HG03066 (cell line): ENCODE results near the gene ASB11.

ENCODE experiments used
- ATAC-seq: cut with Tn5 transposase; IDR thresholded peaks from one replicate; pipeline ENCODE4 v1.9.1; 2021; ENCODE audit warnings: low read depth; ENCODE audit not compliant: unreplicated experiment

ASB11 gene

GRCh38 chrX:15315509-15315908 is at the start of gene ASB11:
ASB11 (minus strand) TSS chrX:15315640; CDS start chrX:15315605, 35 bp downstream.
- ATAC-seq: no peak

- no peak for ATAC-seq
These were observed 44.3 kb upstream of the ASB11 start for GRCh38 chrX:15359701-15360100.

GRCh38 chrX:15358533-15358932 is 43.1 kb upstream of the ASB11 start:
- ATAC-seq: no peak

GRCh38 chrX:15356444-15356843 is 41.0 kb upstream of the ASB11 start:
- ATAC-seq: no peak

- no peak for ATAC-seq
These were observed 35.0 kb upstream of the ASB11 start for GRCh38 chrX:15350329-15350996.

- ATAC-seq: no peak
These were observed 33.6 kb upstream of the ASB11 start for GRCh38 chrX:15349046-15349445.

- no peak for ATAC-seq
These were observed 30.5 kb upstream of the ASB11 start for GRCh38 chrX:15345976-15346375.

- no peak for ATAC-seq
These were observed 28.7 kb upstream of the ASB11 start for GRCh38 chrX:15344106-15344505.

GRCh38 chrX:15343075-15343476 is 27.6 kb upstream of the ASB11 start:
- no peak for ATAC-seq

GRCh38 chrX:15340867-15341266 is 25.4 kb upstream of the ASB11 start:
- ATAC-seq: no peak

- ATAC-seq: no peak
These were observed 20.6 kb upstream of the ASB11 start for GRCh38 chrX:15336023-15336413.

GRCh38 chrX:15335135-15336022 is 19.9 kb upstream of the ASB11 start, which contains the start of gene PIGA:
PIGA (minus strand) TSS chrX:15335523; CDS start chrX:15331930, 3,593 bp downstream.
- peak; percentile 98 for ATAC-seq

GRCh38 chrX:15334561-15334960 is 19.1 kb upstream of the ASB11 start:
- no peak for ATAC-seq

GRCh38 chrX:15328821-15329220 is 13.4 kb upstream of the ASB11 start:
- ATAC-seq: no peak

GRCh38 chrX:15328131-15328530 is 12.7 kb upstream of the ASB11 start:
- no peak for ATAC-seq

- no peak for ATAC-seq
These were observed 7.0 kb upstream of the ASB11 start for GRCh38 chrX:15322472-15322871.

GRCh38 chrX:15322072-15322471 is 6.6 kb upstream of the ASB11 start:
- no peak for ATAC-seq

GRCh38 chrX:15321447-15321846 is 6.0 kb upstream of the ASB11 start:
- ATAC-seq: no peak

GRCh38 chrX:15320297-15320696 is 4.9 kb upstream of the ASB11 start:
- no peak for ATAC-seq

GRCh38 chrX:15319075-15319474 is 3.6 kb upstream of the ASB11 start:
- ATAC-seq: no peak

- no peak for ATAC-seq
These were observed 968 bp downstream of the ASB11 start for GRCh38 chrX:15314472-15314871.

GRCh38 chrX:15311119-15311518 is 4.3 kb downstream of the ASB11 start:
- no peak for ATAC-seq
